ENCODE data around the gene P2RY14. TPM values are rescaled to one million over a fixed set of nuclear protein-coding genes. Genes with fewer than 3 reads are reported as not detected.

Gene P2RY14
- total RNA-seq, 2 experiments from 2014 or later: 0.60 to 0.63 TPM

DNA sequence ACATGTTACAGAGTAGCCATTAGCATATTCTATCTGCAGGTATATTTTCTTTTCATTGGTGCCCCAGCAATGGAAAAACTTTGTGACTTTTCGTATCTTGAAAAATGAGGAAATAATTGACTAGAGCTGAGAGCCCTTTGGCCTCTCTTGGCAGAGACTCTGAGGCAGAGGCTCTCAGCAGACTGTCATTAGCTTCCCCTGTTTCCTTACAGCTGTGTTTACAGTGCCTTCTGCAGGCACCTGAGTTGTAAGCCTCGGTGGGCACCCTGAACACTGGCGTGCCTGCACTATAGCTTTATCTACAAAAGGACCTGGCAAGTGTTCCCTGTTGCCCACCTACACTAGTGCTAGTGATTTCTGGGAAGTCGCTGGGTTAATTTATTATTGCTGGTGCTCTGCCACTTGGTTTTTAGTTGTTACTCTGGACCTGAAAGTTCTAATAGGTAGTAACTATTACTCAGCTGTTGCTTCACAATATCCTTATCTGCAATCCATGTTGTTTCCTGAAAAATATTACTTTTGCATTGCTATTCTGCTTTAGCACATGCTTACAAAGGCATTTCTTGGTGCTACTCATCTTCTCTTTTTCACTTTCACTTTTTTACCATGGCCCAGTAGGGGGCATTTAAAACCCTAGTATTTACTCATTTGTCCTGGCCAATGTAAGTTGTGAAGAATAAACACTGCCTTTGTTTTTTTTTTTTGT, 67.5 kb downstream of the P2RY14 start:
- Mint-ChIP-seq H3K9me3 (ENCODE audit: insufficient read depth) (no peaks in the 10 kb centered on the region), H3K4me1 (ENCODE audit: low read depth) (peaks cover 57% of the 10 kb centered on the region), H3K4me3 (peak overlapping the region; percentile 74), H3K27me3 (ENCODE audit: low read depth) (no peaks in the 10 kb centered on the region), H3K27ac (peak overlapping the region; percentile 86), H3K36me3 (ENCODE audit: low read depth) (peaks cover 3% of the 10 kb centered on the region)
- peak; percentile 43 for DNase-seq
- CTCF ChIA-PET: interaction anchor here (0.6 to 7.2 kb wide), 25 partner anchors 9 to 673 kb away, joined by 3 to 108 read pairs (median 5); partner anchors contain the start of genes GPR171 and P2RY14
- POLR2A ChIA-PET: interaction anchor here (0.8 to 2.3 kb wide), 3 partner anchors 10 to 58 kb away, joined by 3 to 31 read pairs (median 3); partner anchors contain the start of gene GPR171
- peak; percentile 66 for ATAC-seq

GRCh38 chr3:151209654-151210053, 68.7 kb downstream of the P2RY14 start:
- H3K27me3 Mint-ChIP-seq (ENCODE audit: low read depth): no peaks in the 10 kb centered on the region
- POLR2A ChIA-PET: interaction anchor here (0.8 to 2.3 kb wide), 3 partner anchors 8 to 447 kb away, joined by 3 to 31 read pairs (median 3); partner anchors contain the start of genes GPR171 and SIAH2
- H3K4me3 Mint-ChIP-seq: no peak overlapping the region

GRCh38 chr3:151206201-151206600, 72.1 kb downstream of the P2RY14 start:
- POLR2A ChIA-PET: interaction anchor here (1.1 to 1.3 kb wide), 2 partner anchors 35 to 38 kb away, joined by 3 read pairs; no protein-coding TSS in a partner anchor
- ATAC-seq: no peak
- DNase-seq: no peak
- peaks cover 20% of the 10 kb centered on the region for H3K36me3 Mint-ChIP-seq (ENCODE audit: low read depth)
- H3K27me3 Mint-ChIP-seq (ENCODE audit: low read depth): no peaks in the 10 kb centered on the region
- CTCF ChIA-PET: interaction anchor here (0.7 to 7.6 kb wide), 5 partner anchors 20 to 978 kb away, joined by 3 to 108 read pairs (median 21); no protein-coding TSS in a partner anchor
- peak overlapping the region; percentile 48 for H3K4me3 Mint-ChIP-seq
- peaks cover 72% of the 10 kb centered on the region for H3K4me1 Mint-ChIP-seq (ENCODE audit: low read depth)
- H3K9me3 Mint-ChIP-seq (ENCODE audit: insufficient read depth): no peaks in the 10 kb centered on the region
- H3K27ac Mint-ChIP-seq: peak overlapping the region; percentile 94

More at GRCh38 chr3:151209654-151210053, 68.7 kb downstream of the P2RY14 start:
- CTCF ChIA-PET: interaction anchor here (1.0 to 7.2 kb wide), 10 partner anchors 9 to 118 kb away, joined by 3 to 108 read pairs (median 8); partner anchors contain the start of gene GPR171
- Mint-ChIP-seq H3K4me1 (ENCODE audit: low read depth) (peaks cover 68% of the 10 kb centered on the region), H3K27ac (peak overlapping the region; percentile 79), H3K9me3 (ENCODE audit: insufficient read depth) (no peaks in the 10 kb centered on the region), H3K36me3 (ENCODE audit: low read depth) (peaks cover 3% of the 10 kb centered on the region)
- peak; percentile 30 for ATAC-seq
- DNase-seq: no peak

- peaks cover 26% of the 10 kb centered on the region for H3K36me3 Mint-ChIP-seq (ENCODE audit: low read depth)
- no peaks in the 10 kb centered on the region for H3K9me3 Mint-ChIP-seq (ENCODE audit: insufficient read depth)
- H3K4me1 Mint-ChIP-seq (ENCODE audit: low read depth): peaks cover 66% of the 10 kb centered on the region
- ATAC-seq: no peak
- POLR2A ChIA-PET: interaction anchor here (0.6 to 1.3 kb wide), 3 partner anchors 34 to 465 kb away, joined by 3 read pairs; no protein-coding TSS in a partner anchor
- CTCF ChIA-PET: interaction anchor here (0.6 to 7.6 kb wide), 6 partner anchors 21 to 978 kb away, joined by 3 to 108 read pairs (median 3); no protein-coding TSS in a partner anchor
- no peak for DNase-seq
- peak overlapping the region; percentile 94 for H3K27ac Mint-ChIP-seq
- no peaks in the 10 kb centered on the region for H3K27me3 Mint-ChIP-seq (ENCODE audit: low read depth)
- peak overlapping the region; percentile 64 for H3K4me3 Mint-ChIP-seq
Measured at GRCh38 chr3:151205482-151205881, 72.9 kb downstream of the P2RY14 start.

- peak overlapping the region; percentile 64 for H3K4me3 Mint-ChIP-seq
- peak overlapping the region; percentile 94 for H3K27ac Mint-ChIP-seq
- POLR2A ChIA-PET: interaction anchor here (0.6 to 1.3 kb wide), 3 partner anchors 33 to 465 kb away, joined by 3 read pairs; no protein-coding TSS in a partner anchor
- H3K36me3 Mint-ChIP-seq (ENCODE audit: low read depth): peaks cover 33% of the 10 kb centered on the region
- H3K9me3 Mint-ChIP-seq (ENCODE audit: insufficient read depth): no peaks in the 10 kb centered on the region
- no peaks in the 10 kb centered on the region for H3K27me3 Mint-ChIP-seq (ENCODE audit: low read depth)
- ATAC-seq (peak; percentile 26), DNase-seq (no peak)
- CTCF ChIA-PET: interaction anchor here (0.6 to 7.6 kb wide), 6 partner anchors 22 to 76 kb away, joined by 3 to 108 read pairs (median 3); no protein-coding TSS in a partner anchor
- H3K4me1 Mint-ChIP-seq (ENCODE audit: low read depth): peaks cover 61% of the 10 kb centered on the region
Measured at GRCh38 chr3:151204530-151205402, 73.6 kb downstream of the P2RY14 start.

- Mint-ChIP-seq H3K36me3 (ENCODE audit: low read depth) (peaks cover 50% of the 10 kb centered on the region), H3K9me3 (ENCODE audit: insufficient read depth) (no peaks in the 10 kb centered on the region), H3K27me3 (ENCODE audit: low read depth) (no peaks in the 10 kb centered on the region), H3K4me1 (ENCODE audit: low read depth) (peaks cover 59% of the 10 kb centered on the region), H3K4me3 (peak within 1 kb of the TSS; percentile 87), H3K27ac (peak within 1 kb of the TSS; percentile 94)
- DNase-seq (peak; percentile 85), ATAC-seq (peak; percentile 73)
- CTCF ChIA-PET: interaction anchor here (0.8 to 7.6 kb wide), 10 partner anchors 8 to 76 kb away, joined by 3 to 65 read pairs (median 4); no protein-coding TSS in a partner anchor
- POLR2A ChIA-PET: interaction anchor here (0.8 to 5.6 kb wide), 12 partner anchors 7 to 1066 kb away, joined by 3 to 51 read pairs (median 4); partner anchors contain the start of genes MBNL1 and SIAH2
Measured at GRCh38 chr3:151203051-151203420, 75.3 kb downstream of the P2RY14 start, which contains the start of gene GPR171. GPR171 (minus strand) TSS chr3:151203216; CDS start chr3:151199386, 3,830 bp downstream.

- peak overlapping the region; percentile 79 for H3K27ac Mint-ChIP-seq
- no peak for ATAC-seq
Measured at GRCh38 chr3:151201051-151201730, 77.2 kb downstream of the P2RY14 start.

DNA sequence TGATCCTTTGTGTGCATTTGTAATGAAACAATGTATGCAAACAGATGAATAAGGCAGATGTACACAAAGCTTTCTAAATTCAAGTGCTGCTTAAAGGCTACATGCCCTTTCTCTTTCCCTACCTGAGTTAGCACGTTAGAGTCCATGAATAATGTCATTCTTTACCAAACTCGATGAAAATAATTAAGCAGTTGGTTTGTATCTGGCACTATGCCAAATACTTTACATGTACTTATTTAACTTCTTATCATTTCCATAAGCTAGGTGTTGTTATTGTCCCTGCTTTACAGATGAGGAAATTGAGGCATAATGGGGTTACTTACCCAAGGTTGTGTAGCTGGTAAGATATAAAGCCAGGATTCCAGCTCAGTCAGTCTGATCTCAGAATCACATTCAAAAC, 77.8 kb downstream of the P2RY14 start:
- H3K9me3 Mint-ChIP-seq (ENCODE audit: insufficient read depth): peaks cover 9% of the 10 kb centered on the region
- no peak for DNase-seq
- peaks cover 68% of the 10 kb centered on the region for H3K36me3 Mint-ChIP-seq (ENCODE audit: low read depth)
- CTCF ChIA-PET: interaction anchor here (0.5 to 7.6 kb wide), 9 partner anchors 10 to 82 kb away, joined by 3 to 65 read pairs (median 8); partner anchors contain the start of gene P2RY14
- peaks cover 49% of the 10 kb centered on the region for H3K4me1 Mint-ChIP-seq (ENCODE audit: low read depth)
- no peak for ATAC-seq
- POLR2A ChIA-PET: interaction anchor here (1.1 to 5.6 kb wide), 15 partner anchors 10 to 1072 kb away, joined by 3 to 51 read pairs (median 5); partner anchors contain the start of genes MBNL1, P2RY14 and SIAH2
- H3K27ac Mint-ChIP-seq: peak overlapping the region; percentile 79
- no peaks in the 10 kb centered on the region for H3K27me3 Mint-ChIP-seq (ENCODE audit: low read depth)
- H3K4me3 Mint-ChIP-seq: peak overlapping the region; percentile 87

More at GRCh38 chr3:151201051-151201730, 77.2 kb downstream of the P2RY14 start:
- Mint-ChIP-seq H3K9me3 (ENCODE audit: insufficient read depth) (peaks cover 3% of the 10 kb centered on the region), H3K27me3 (ENCODE audit: low read depth) (no peaks in the 10 kb centered on the region), H3K4me1 (ENCODE audit: low read depth) (peaks cover 51% of the 10 kb centered on the region), H3K36me3 (ENCODE audit: low read depth) (peaks cover 63% of the 10 kb centered on the region), H3K4me3 (peak overlapping the region; percentile 87)
- ChIA-PET CTCF (interaction anchor here (1.0 to 7.6 kb wide), 7 partner anchors 9 to 81 kb away, joined by 3 to 65 read pairs (median 11); partner anchors contain the start of gene P2RY14), POLR2A (interaction anchor here (1.1 to 5.6 kb wide), 15 partner anchors 9 to 1071 kb away, joined by 3 to 51 read pairs (median 5); partner anchors contain the start of genes MBNL1, P2RY14 and SIAH2)
- no peak for DNase-seq

GRCh38 chr3:151199554-151200438, 78.5 kb downstream of the P2RY14 start:
- POLR2A ChIA-PET: interaction anchor here (1.1 to 5.6 kb wide), 11 partner anchors 10 to 1069 kb away, joined by 3 to 51 read pairs (median 16); partner anchors contain the start of genes MBNL1, P2RY14 and SIAH2
- ATAC-seq: peak; percentile 41
- peaks cover 70% of the 10 kb centered on the region for H3K36me3 Mint-ChIP-seq (ENCODE audit: low read depth)

More at GRCh38 chr3:151199554-151200438, 78.5 kb downstream of the P2RY14 start:
- H3K9me3 Mint-ChIP-seq (ENCODE audit: insufficient read depth): peaks cover 13% of the 10 kb centered on the region
- H3K27ac Mint-ChIP-seq: peak overlapping the region; percentile 89
- H3K4me1 Mint-ChIP-seq (ENCODE audit: low read depth): peaks cover 42% of the 10 kb centered on the region
- no peaks in the 10 kb centered on the region for H3K27me3 Mint-ChIP-seq (ENCODE audit: low read depth)
- DNase-seq: no peak
- CTCF ChIA-PET: interaction anchor here (0.8 to 7.6 kb wide), 9 partner anchors 8 to 127 kb away, joined by 3 to 65 read pairs (median 8); partner anchors contain the start of gene P2RY14
- H3K4me3 Mint-ChIP-seq: peak overlapping the region; percentile 87
